ENCODE measurements around the gene PPBP. TPM values are rescaled to one million over a fixed set of nuclear protein-coding genes. Genes with fewer than 3 reads are reported as not detected.
"Not testable (repeated sequence)": the region's sequence is repeated elsewhere in the genome, so short reads cannot be mapped to it uniquely, and the experiment has no call there.

Gene PPBP
- polyA plus RNA-seq, 12 donors, result 0.96 to 7.8 (median 3.1) TPM; not detected in 2

GRCh38 chr4:73998040-73999011 is 10.3 kb upstream of the PPBP start, which contains the start of gene CXCL5:
Gene CXCL5 (minus strand): TSS chr4:73998677. CDS start chr4:73998581, 96 bp downstream.
- peak; percentile 26 for DNase-seq

- DNase-seq, result no peak
Measured at GRCh38 chr4:73992050-73992449, 4.1 kb upstream of the PPBP start.

GRCh38 chr4:73991742-73992000 is 3.7 kb upstream of the PPBP start:
- DNase-seq, result no peak

GRCh38 chr4:73990988-73991741 is 3.2 kb upstream of the PPBP start:
- no peak for DNase-seq

GRCh38 chr4:73989928-73990327 is 1.9 kb upstream of the PPBP start:
- no peak for DNase-seq

GRCh38 chr4:73989031-73989430 is 1.0 kb upstream of the PPBP start:
- DNase-seq, result no peak

GRCh38 chr4:73985528-73985852 is 2.5 kb downstream of the PPBP start:
- no peak for DNase-seq

- DNase-seq, result no peak
Measured at GRCh38 chr4:73984736-73985527, 3.1 kb downstream of the PPBP start.

GRCh38 chr4:73981175-73981574 is 6.8 kb downstream of the PPBP start:
- DNase-seq, result not testable (repeated sequence)

GRCh38 chr4:73979407-73979957 is 8.5 kb downstream of the PPBP start:
- DNase-seq, result no peak

- DNase-seq, result no peak
Measured at GRCh38 chr4:73978886-73979285, 9.1 kb downstream of the PPBP start.

GRCh38 chr4:73976716-73977115 is 11.3 kb downstream of the PPBP start:
- DNase-seq, result no peak

- DNase-seq, result no peak
Measured at GRCh38 chr4:73976217-73976616, 11.8 kb downstream of the PPBP start.

GRCh38 chr4:73974352-73974751 is 13.6 kb downstream of the PPBP start:
- DNase-seq, result no peak

GRCh38 chr4:73970945-73971344 is 17.0 kb downstream of the PPBP start:
- DNase-seq, result no peak

- no peak for DNase-seq
Measured at GRCh38 chr4:73970011-73970410, 18.0 kb downstream of the PPBP start.

GRCh38 chr4:73967866-73968265 is 20.1 kb downstream of the PPBP start:
- no peak for DNase-seq

- no peak for DNase-seq
Measured at GRCh38 chr4:73964862-73965611, 23.0 kb downstream of the PPBP start.

- DNase-seq, result no peak
Measured at GRCh38 chr4:73962724-73963123, 25.3 kb downstream of the PPBP start.

- DNase-seq, result not testable (repeated sequence)
Measured at GRCh38 chr4:73959041-73959440, 28.9 kb downstream of the PPBP start.

GRCh38 chr4:73952352-73952751 is 35.6 kb downstream of the PPBP start:
- no peak for DNase-seq
